Nephron (organoid): ENCODE data around the gene FNDC3B.

Experiments
- H3K27ac Mint-ChIP-seq, 3 experiments: 2 replicates each; pipeline ENCODE4 v1.8.0; 2020; ENCODE audit warnings: mixed read lengths in 3 of 3, mild to moderate bottlenecking in 2 of 3, moderate library complexity in 1 of 3
- H3K27me3 Mint-ChIP-seq: 2 replicates; pipeline ENCODE4 v1.8.0; 2021; ENCODE audit warnings: low read depth, mild to moderate bottlenecking, moderate library complexity, mixed read lengths
- H3K36me3 Mint-ChIP-seq: 2 replicates; pipeline ENCODE4 v1.8.0; 2020; ENCODE audit warnings: low read depth, mixed read lengths
- H3K4me1 Mint-ChIP-seq: 2 replicates; pipeline ENCODE4 v1.8.0; 2020; ENCODE audit warnings: mixed read lengths
- H3K4me3 Mint-ChIP-seq, 3 experiments: 2 replicates each; pipeline ENCODE4 v1.8.0; 2020; ENCODE audit warnings: mild to moderate bottlenecking in 3 of 3, mixed read lengths in 3 of 3, moderate library complexity in 2 of 3
- H3K9me3 Mint-ChIP-seq: 2 replicates; pipeline ENCODE4 v1.8.0; 2020; ENCODE audit warnings: mixed read lengths
- CTCF ChIP-seq, 3 experiments: fragments of 200-600 bp; sonication (generic); IDR thresholded peaks; one replicate each; pipeline ENCODE4 v1.5.0; 2021; ENCODE audit warnings: antibody characterized with exemption in 3 of 3; ENCODE audit not compliant: unreplicated experiment in 3 of 3

FNDC3B gene

GRCh38 chr3:172225215-172225707 lies 185.9 kb downstream of the FNDC3B start:
- Mint-ChIP-seq H3K27ac (peak overlapping the region in 1 of 3 experiments; percentile 83), H3K36me3 (peaks cover 29% of the 10 kb centered on the region), H3K4me1 (peaks cover 51% of the 10 kb centered on the region), H3K27me3 (no peaks in the 10 kb centered on the region), H3K9me3 (no peaks in the 10 kb centered on the region), H3K4me3 (no peak overlapping the region)
- TF ChIP-seq CTCF (IDR thresholded peaks at IDR 0.05; ENCODE audit: unreplicated experiment in 3 of 3) = no peak

DNA sequence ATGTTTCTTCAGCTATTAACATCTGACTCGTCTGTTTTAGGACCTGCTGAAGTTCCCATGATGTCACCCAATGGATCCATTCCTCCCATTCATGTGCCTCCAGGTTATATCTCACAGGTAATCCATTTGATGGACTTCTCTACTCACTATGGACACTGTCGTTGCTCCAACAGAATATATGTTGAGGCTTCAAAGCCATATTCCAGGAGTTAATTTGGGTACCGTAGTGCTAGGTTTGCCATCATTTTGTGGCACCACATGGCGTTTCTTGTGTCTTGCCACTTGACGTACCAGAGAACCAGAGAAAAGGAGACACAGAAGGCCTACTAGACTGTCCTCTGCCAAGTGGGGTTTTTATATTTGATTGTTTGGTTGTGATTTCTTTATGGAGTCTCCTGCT lies 187.5 kb downstream of the FNDC3B start:
- H3K9me3 Mint-ChIP-seq = no peaks in the 10 kb centered on the region
- H3K27ac Mint-ChIP-seq = peak overlapping the region in 2 of 3 experiments; percentile 37 to 87
- H3K27me3 Mint-ChIP-seq = no peaks in the 10 kb centered on the region
- no peak overlapping the region for H3K4me3 Mint-ChIP-seq
- H3K36me3 Mint-ChIP-seq = peaks cover 40% of the 10 kb centered on the region
- TF ChIP-seq CTCF (IDR thresholded peaks at IDR 0.05; ENCODE audit: unreplicated experiment in 3 of 3) = no peak
- peaks cover 39% of the 10 kb centered on the region for H3K4me1 Mint-ChIP-seq

DNA sequence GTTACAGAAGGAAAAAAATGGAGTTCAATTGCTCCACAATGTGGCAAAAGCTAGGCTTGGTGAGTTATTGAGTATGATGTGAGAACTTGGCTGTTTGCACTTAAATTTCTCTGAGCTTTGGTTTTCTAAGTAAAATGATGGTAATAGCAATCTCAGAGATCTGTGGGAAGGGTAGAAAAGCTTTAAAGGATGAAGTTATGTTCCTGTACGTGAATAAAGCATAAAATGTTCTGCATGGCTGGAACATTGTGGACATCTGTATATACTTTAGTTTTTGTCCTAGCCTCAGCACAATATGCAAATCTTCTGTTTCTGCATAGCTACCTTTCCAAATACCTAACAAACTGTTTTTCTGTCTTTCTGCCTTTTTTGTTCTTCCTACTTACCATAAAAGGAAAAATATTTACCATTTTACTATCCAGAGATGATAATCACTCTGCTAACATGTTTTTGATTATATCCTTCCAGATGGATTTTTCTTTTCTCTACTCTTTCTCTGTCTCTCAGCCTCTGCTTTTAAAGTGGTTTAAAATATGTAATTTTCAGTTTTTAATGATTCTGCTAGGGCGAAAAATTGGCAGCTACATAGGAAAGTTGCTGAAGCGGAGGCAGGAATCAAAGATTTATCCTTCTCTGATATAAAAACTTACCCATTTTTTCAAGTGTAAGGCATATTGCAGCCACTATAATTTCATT lies 188.1 kb downstream of the FNDC3B start:
- no peak for TF ChIP-seq CTCF (IDR thresholded peaks at IDR 0.05; ENCODE audit: unreplicated experiment in 3 of 3)

DNA sequence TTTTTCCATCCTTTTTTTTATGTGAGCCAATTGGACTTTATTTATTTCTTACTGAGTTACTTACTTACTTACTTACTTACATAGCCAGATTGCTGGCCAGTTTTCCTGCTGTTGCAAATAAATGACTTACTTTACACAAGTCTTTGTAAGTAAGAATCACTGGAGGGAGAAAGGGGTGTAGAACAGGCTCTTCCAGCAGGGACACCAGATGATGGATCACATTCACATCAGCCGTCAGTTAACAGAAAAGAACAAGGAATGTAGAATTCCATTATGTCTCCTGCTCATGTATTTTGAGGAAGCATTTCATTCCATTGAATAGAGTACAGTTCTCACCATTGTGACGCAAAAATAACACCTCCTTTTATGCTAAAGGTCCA lies 188.6 kb downstream of the FNDC3B start:
- H3K27ac Mint-ChIP-seq = peak overlapping the region; percentile 44 to 87 (median 71)

More for the DNA sequence above, 188.1 kb downstream of the FNDC3B start:
- Mint-ChIP-seq H3K27me3 (no peaks in the 10 kb centered on the region), H3K4me3 (no peak overlapping the region), H3K4me1 (peaks cover 39% of the 10 kb centered on the region), H3K36me3 (peaks cover 43% of the 10 kb centered on the region), H3K27ac (peak overlapping the region; percentile 44 to 87 (median 71)), H3K9me3 (no peaks in the 10 kb centered on the region)

GRCh38 chr3:172229462-172229861 lies 190.1 kb downstream of the FNDC3B start:
- no peak overlapping the region for H3K4me3 Mint-ChIP-seq
- H3K9me3 Mint-ChIP-seq = no peaks in the 10 kb centered on the region
- H3K36me3 Mint-ChIP-seq = peaks cover 46% of the 10 kb centered on the region
- H3K27me3 Mint-ChIP-seq = no peaks in the 10 kb centered on the region
- H3K4me1 Mint-ChIP-seq = peaks cover 30% of the 10 kb centered on the region
- peak overlapping the region in 2 of 3 experiments; percentile 8 to 87 for H3K27ac Mint-ChIP-seq
- no peak for TF ChIP-seq CTCF (IDR thresholded peaks at IDR 0.05; ENCODE audit: unreplicated experiment in 3 of 3)

More for the DNA sequence above, 188.6 kb downstream of the FNDC3B start:
- H3K9me3 Mint-ChIP-seq = no peaks in the 10 kb centered on the region
- H3K36me3 Mint-ChIP-seq = peaks cover 46% of the 10 kb centered on the region
- TF ChIP-seq CTCF (IDR thresholded peaks at IDR 0.05; ENCODE audit: unreplicated experiment in 3 of 3) = no peak
- H3K4me1 Mint-ChIP-seq = peaks cover 34% of the 10 kb centered on the region
- no peak overlapping the region for H3K4me3 Mint-ChIP-seq
- no peaks in the 10 kb centered on the region for H3K27me3 Mint-ChIP-seq
